H1 (cell line): ENCODE results near the gene PPP2R3B. TPM values are rescaled to one million over a fixed set of nuclear protein-coding genes. Genes with fewer than 3 reads are reported as not detected.

Experiments used
- CHD7 ChIP-seq: fragments of 300-600 bp; sonication (generic); IDR thresholded peaks from 2 replicates; pipeline ENCODE4 v1.7.1; 2012; ENCODE audit warnings: low read length, moderate library complexity, mild to moderate bottlenecking, inconsistent platforms; ENCODE audit not compliant: insufficient replicate concordance
- GABPA ChIP-seq: IDR thresholded peaks from 2 replicates; pipeline ENCODE4 v1.6.1; 2011; ENCODE audit warnings: mild to moderate bottlenecking, low read length, moderate library complexity, borderline replicate concordance; ENCODE audit not compliant: insufficient read depth
- HDAC6 ChIP-seq: IDR thresholded peaks from one replicate; pipeline ENCODE4 v1.7.1; 2012; ENCODE audit warnings: low read depth, mild to moderate bottlenecking, inconsistent platforms, low read length, moderate library complexity
- PHF8 ChIP-seq: fragments of 200-600 bp; sonication (generic); conservative IDR thresholded peaks from 2 replicates; pipeline ENCODE4 v1.7.1; 2012; ENCODE audit warnings: low read depth, mild to moderate bottlenecking, inconsistent platforms, low read length, moderate library complexity
- RBBP5 ChIP-seq: IDR thresholded peaks from 2 replicates; pipeline ENCODE4 v1.7.1; 2012; ENCODE audit warnings: low read depth, mild to moderate bottlenecking, inconsistent platforms, low read length, moderate library complexity, borderline replicate concordance
- TAF1 ChIP-seq: IDR thresholded peaks from 2 replicates; pipeline ENCODE4 v1.6.1; 2011; ENCODE audit warnings: mild to moderate bottlenecking, low read depth, low read length
- TBP ChIP-seq: IDR thresholded peaks from 2 replicates; pipeline ENCODE4 v1.6.1; 2011; ENCODE audit warnings: low read depth, low read length, improper control_type of control experiment
- TCF12 ChIP-seq: IDR thresholded peaks from 2 replicates; pipeline ENCODE4 v1.6.1; 2011; ENCODE audit warnings: low read depth, mild to moderate bottlenecking, low read length
- TEAD4 ChIP-seq: IDR thresholded peaks from 2 replicates; pipeline ENCODE4 v1.6.1; 2012; ENCODE audit warnings: low read depth, low read length, inconsistent platforms, mixed read lengths
- USF2 ChIP-seq: IDR thresholded peaks from 2 replicates; pipeline ENCODE4 v1.6.1; 2011; ENCODE audit warnings: low read length, improper control_type of control experiment
- polyA plus RNA-seq, 7 experiments: library from polyadenylated mRNA; depleted of rRNA in 3 of 7; stranded (reverse) in 5 of 7; unstranded in 2 of 7; fragments of >200 nt in 5 of 7; fragments of 200-250 nt in 2 of 7; gene quantifications; 1 replicate in 5 of 7; 2 replicates in 1 of 7; 4 replicates in 1 of 7; pipeline versions ENCODE4 v1.2.1 to v1.2.3, GENCODE V29; 2011 to 2013; ENCODE audit warnings: missing spikeins in 2 of 7, mixed read lengths in 2 of 7
- total RNA-seq: library from RNA; stranded (reverse); fragmentation: NEBNext Ultra II Directional; extraction: Animal tissue kit (Norgen Biotek cat#: 25700); gene quantifications from 2 replicates; pipeline ENCODE4 v1.2.1, GENCODE V29; 2021

PPP2R3B gene
- total and polyA plus RNA-seq, 2 of the 8 experiments (the other 6 are each of a cell fraction or from before 2014, with no cell fraction given), result 47.6 to 86.7 TPM

- no peak for TF ChIP-seq CHD7
- peak; percentile 73 for TF ChIP-seq TAF1
- no peak for TF ChIP-seq GABPA
- no peak for TF ChIP-seq RBBP5
- TF ChIP-seq TBP, result 0 out of 2 replicates have a peak, but pooled peaks have one; percentile 18
- no peak for TF ChIP-seq USF2
- TF ChIP-seq TCF12, result no peak
- TF ChIP-seq PHF8, result peak; percentile 90
- no peak for TF ChIP-seq TEAD4
- TF ChIP-seq HDAC6, result no peak
Observed at GRCh38 chrX:318068-318738, 68.5 kb downstream of the PPP2R3B start (continued).
